ACC112 (cell line): ENCODE results near the gene TMEM52.

Experiments used
- H2AFZ ChIP-seq: fragments of 200-600 bp; sonication (generic); one replicate; pipeline ENCODE4 v1.6.0; 2017; ENCODE audit warnings: antibody characterized with exemption, low read length; ENCODE audit not compliant: unreplicated experiment
- H3K27ac ChIP-seq: fragments of 200-600 bp; sonication (generic); 2 replicates; pipeline ENCODE4 v1.5.1; 2014; ENCODE audit warnings: low read depth, mild to moderate bottlenecking, antibody characterized with exemption, low read length, moderate library complexity
- H3K27me3 ChIP-seq: fragments of 200-600 bp; sonication (generic); 2 replicates; pipeline ENCODE4 v1.6.1; 2014; ENCODE audit warnings: mild to moderate bottlenecking, antibody characterized with exemption, low read length, moderate library complexity, mixed read lengths; ENCODE audit not compliant: insufficient read depth
- H3K36me3 ChIP-seq: fragments of 200-600 bp; sonication (generic); 2 replicates; pipeline ENCODE4 v1.6.1; 2016; ENCODE audit warnings: mild to moderate bottlenecking, antibody characterized with exemption, low read length, moderate library complexity, mixed read lengths; ENCODE audit not compliant: insufficient read depth
- H3K4me1 ChIP-seq: fragments of 200-600 bp; sonication (generic); one replicate; pipeline ENCODE4 v1.6.1; 2016; ENCODE audit warnings: low read length, mixed read lengths; ENCODE audit not compliant: insufficient read depth, unreplicated experiment, control insufficient read depth
- H3K4me3 ChIP-seq: fragments of 200-600 bp; sonication (generic); 2 replicates; pipeline ENCODE4 v1.5.1; 2014; ENCODE audit warnings: mild to moderate bottlenecking, low read depth, low read length
- H3K79me2 ChIP-seq: fragments of 200-600 bp; sonication (generic); one replicate; pipeline ENCODE4 v1.6.0; 2016; ENCODE audit warnings: low read length; ENCODE audit not compliant: control insufficient read depth, unreplicated experiment, insufficient read depth

TMEM52 gene

GRCh38 chr1:1914101-1914970 is 4.7 kb downstream of the TMEM52 start:
- H3K79me2 ChIP-seq, result no peaks in the 10 kb centered on the region
- H3K4me3 ChIP-seq, result no peak overlapping the region
- H3K36me3 ChIP-seq, result no peaks in the 10 kb centered on the region
- no peak overlapping the region for H3K27ac ChIP-seq
- no peak overlapping the region for H2AFZ ChIP-seq
- H3K4me1 ChIP-seq, result peaks cover 4% of the 10 kb centered on the region
- peaks cover 6% of the 10 kb centered on the region; the same call in 1 of the 2 replicates for H3K27me3 ChIP-seq

DNA sequence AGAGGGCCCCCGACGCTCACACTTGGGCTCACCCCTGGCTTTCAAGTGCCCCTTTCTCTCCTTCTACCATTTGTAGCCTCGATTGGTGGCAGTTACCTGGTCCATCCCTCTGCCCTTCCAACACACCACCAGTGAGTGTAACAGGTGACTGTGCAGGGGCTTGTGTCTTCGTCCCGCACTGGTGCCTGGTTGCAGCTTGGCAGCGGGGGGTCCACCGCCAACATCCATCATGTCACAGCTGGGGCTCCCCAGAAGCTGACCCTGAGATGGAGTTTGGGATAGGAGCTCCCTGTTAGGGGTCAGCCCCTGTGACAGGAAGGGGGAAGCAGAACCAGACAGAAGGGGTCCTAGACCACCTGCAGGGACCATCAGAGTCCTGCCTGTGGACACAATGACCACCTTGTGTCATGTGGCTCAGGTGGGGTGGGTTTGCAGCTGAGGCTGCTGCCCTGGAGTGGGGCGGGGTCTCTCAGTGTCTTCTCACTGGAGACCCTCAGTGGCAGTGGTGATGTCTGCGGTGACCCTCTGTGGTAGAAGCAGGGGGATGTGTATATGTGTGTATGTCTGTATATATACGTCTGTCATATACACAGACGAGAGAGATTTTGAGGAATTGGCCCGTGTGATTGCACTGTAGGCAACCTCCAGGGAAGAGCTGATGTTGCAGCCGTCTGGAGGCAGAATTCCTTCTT is 7.6 kb downstream of the TMEM52 start:
- Histone ChIP-seq H3K4me3 (no peak overlapping the region), H3K4me1 (peaks cover 10% of the 10 kb centered on the region), H3K27me3 (no peaks in the 10 kb centered on the region), H3K79me2 (no peaks in the 10 kb centered on the region), H3K27ac (no peak overlapping the region), H2AFZ (no peak overlapping the region), H3K36me3 (no peaks in the 10 kb centered on the region)

DNA sequence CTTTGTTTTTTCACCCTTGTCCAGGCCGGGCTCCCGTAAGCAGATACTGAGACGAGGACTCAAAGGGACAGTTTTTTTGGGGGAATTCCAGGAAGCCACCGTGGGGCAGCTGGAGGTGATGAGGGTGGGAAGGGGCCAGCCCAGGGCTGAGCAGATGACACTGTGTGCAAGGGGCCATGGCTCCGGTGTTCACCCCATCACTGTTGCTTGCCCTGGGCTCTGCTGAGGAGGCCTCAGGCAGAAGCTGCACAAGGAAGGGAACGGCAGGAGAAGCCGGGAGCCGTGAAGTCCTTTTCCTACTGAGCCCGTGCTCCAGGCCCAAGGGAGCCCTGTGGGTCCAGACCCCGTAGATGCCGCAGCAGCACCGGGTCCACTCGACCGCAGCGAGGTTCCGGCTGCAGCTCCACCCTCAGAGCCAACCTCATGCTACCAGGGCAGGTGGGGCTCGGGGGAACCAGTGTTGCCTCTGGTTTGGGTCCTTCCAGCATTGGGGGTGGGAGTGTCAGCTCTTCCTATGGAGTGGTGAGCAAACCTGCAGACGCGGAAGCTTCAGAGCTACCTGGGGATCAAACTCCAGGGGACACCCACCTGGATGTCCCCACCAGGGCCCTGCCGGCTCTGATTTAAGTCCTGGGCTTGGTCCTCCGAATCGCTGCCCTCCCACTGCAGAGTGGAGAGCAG is 8.3 kb downstream of the TMEM52 start:
- Histone ChIP-seq H3K79me2 (no peaks in the 10 kb centered on the region), H3K27me3 (no peaks in the 10 kb centered on the region), H3K4me1 (peaks cover 11% of the 10 kb centered on the region), H3K36me3 (no peaks in the 10 kb centered on the region), H3K27ac (no peak overlapping the region), H3K4me3 (no peak overlapping the region), H2AFZ (no peak overlapping the region)

GRCh38 chr1:1910033-1910465 is 9.0 kb downstream of the TMEM52 start:
- peak overlapping the region; percentile 79 for H3K4me3 ChIP-seq
- H3K27ac ChIP-seq, result no peak overlapping the region
- H3K4me1 ChIP-seq, result peaks cover 11% of the 10 kb centered on the region
- H3K36me3 ChIP-seq, result no peaks in the 10 kb centered on the region
- H3K27me3 ChIP-seq, result no peaks in the 10 kb centered on the region
- H3K79me2 ChIP-seq, result no peaks in the 10 kb centered on the region
- H2AFZ ChIP-seq, result peak overlapping the region; percentile 76

- H3K36me3 ChIP-seq, result no peaks in the 10 kb centered on the region
- H3K4me3 ChIP-seq, result peak overlapping the region; percentile 84
- H3K27me3 ChIP-seq, result no peaks in the 10 kb centered on the region
- H3K27ac ChIP-seq, result no peak overlapping the region
- H3K79me2 ChIP-seq, result no peaks in the 10 kb centered on the region
- H3K4me1 ChIP-seq, result peaks cover 11% of the 10 kb centered on the region
- H2AFZ ChIP-seq, result no peak overlapping the region
Observed at GRCh38 chr1:1908506-1908791, 10.6 kb downstream of the TMEM52 start.

DNA sequence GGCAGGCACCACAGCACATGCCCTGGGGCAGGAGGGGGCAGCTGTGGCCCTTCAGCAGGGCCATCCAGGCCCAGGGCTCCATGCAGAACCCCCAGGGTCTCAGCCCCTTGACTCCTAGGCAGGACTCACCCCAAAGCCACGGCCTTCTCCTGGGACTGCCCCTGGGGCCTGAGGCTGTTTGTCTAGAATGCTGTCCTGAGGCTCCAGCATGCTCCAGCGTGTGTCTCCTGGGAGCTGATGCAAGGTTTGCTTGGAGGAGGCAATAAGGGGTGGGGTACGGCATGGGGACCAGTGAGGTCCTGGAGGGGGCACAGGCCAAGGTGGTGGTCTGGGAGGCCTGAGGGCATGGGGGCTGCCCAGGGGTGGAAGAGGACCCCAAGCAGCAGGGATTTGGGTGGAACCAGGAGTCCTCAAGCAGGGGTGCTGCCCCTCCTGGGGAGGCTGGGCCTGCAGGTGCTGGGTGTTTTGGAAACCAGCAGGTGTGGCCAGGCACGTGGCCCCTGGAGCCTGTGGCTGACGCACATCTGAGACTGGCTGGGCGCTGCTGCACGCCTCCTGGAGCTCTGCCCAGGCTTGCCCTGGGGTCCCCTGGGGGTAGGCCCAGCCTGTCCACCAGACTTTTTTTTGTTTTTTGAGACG is 11.9 kb downstream of the TMEM52 start:
- Histone ChIP-seq H2AFZ (no peak overlapping the region), H3K4me1 (peaks cover 11% of the 10 kb centered on the region), H3K79me2 (no peaks in the 10 kb centered on the region), H3K4me3 (no peak overlapping the region), H3K27ac (peak overlapping the region; percentile 32; the same call in 1 of the 2 replicates), H3K27me3 (no peaks in the 10 kb centered on the region), H3K36me3 (no peaks in the 10 kb centered on the region)

GRCh38 chr1:1906185-1907097 is 12.6 kb downstream of the TMEM52 start:
- Histone ChIP-seq H3K4me3 (no peak overlapping the region), H3K27me3 (no peaks in the 10 kb centered on the region), H3K36me3 (no peaks in the 10 kb centered on the region), H2AFZ (no peak overlapping the region), H3K27ac (peak overlapping the region; percentile 32; the same call in 1 of the 2 replicates), H3K79me2 (no peaks in the 10 kb centered on the region), H3K4me1 (peaks cover 11% of the 10 kb centered on the region)

- Histone ChIP-seq H3K4me3 (no peak overlapping the region), H3K36me3 (no peaks in the 10 kb centered on the region), H3K4me1 (peaks cover 11% of the 10 kb centered on the region), H3K27ac (no peak overlapping the region), H3K79me2 (no peaks in the 10 kb centered on the region), H2AFZ (no peak overlapping the region), H3K27me3 (no peaks in the 10 kb centered on the region)
Observed at GRCh38 chr1:1903224-1903623, 15.9 kb downstream of the TMEM52 start.

DNA sequence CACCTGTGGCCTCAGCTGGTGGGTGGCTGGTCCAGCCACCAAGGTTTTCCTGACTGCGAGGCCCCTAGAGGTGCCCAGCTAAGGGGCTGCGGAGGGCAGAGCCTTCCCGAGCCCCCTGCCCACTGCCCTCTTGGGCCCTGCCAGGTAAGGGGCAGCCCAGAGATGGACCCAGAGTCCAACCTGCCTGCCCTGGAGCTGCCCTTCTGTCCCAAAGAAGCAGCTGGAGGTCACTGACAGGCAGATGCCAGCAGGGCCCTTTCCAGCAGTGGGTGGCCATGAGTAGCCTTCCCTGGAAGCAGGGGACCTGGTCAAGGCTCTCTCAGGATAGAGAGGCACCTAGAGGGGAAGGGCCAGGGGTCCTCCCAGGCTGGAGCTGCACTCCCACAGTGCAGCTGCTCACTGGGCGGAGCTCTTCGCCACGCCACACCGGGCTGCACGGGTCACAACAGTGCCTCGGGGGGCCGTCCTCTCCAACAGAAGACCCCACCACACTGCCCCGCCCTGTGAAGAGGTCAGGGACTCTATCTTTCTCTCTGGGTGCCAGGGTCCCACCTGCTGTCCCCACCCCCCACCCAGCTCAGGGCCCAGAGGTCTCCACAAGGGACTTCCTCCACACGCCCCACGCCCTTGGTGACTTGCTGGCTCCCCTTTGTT is 17.3 kb downstream of the TMEM52 start:
- Histone ChIP-seq H3K27me3 (no peaks in the 10 kb centered on the region), H3K4me3 (no peak overlapping the region), H3K36me3 (no peaks in the 10 kb centered on the region), H2AFZ (no peak overlapping the region), H3K27ac (no peak overlapping the region), H3K79me2 (no peaks in the 10 kb centered on the region), H3K4me1 (peaks cover 4% of the 10 kb centered on the region)
